T1000 (cell line): ENCODE results near the gene GRIK2.

Experiments used
- DNase-seq: peaks from one replicate; lab custom pipeline; 2025; ENCODE audit warnings: mixed read lengths; lab: John Stamatoyannopoulos, UW

Gene GRIK2

DNA sequence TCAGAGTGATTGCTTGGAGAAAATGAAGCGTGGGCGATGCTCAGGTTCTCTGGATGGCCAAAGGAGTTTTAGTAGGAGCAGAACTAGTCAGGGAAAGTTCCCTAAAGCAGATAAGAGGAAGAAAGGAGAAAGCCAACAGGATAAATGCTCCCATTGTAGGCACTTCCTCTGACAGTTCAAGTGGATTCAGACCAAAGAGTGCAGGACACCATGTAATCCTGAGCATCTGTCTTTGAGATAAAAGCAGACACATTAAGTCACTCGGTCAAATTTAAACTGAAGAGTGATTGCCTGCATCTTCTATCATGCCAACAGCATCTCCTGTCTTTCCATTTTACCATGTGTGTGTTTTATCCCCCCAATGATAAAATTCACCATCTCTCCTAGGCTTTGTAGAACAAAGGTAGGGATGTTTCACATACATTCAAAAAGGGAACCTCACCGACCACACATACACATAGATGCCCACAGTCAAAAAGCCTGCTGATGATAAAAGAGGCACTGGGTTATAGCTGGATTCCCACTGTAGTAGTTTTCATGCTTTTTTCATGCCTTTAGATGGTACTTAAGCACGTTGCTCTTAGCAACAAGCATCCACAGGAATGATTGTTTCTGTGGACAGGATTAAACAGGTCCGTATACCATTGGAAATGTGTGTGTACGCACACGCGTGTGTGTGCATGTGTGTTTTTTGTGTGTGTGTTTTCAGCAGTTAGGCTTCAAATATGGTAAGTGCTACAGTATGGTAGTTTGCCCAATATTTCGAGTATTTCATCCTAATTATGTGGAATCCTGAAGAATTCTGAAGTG lies 7.0 kb downstream of the GRIK2 start:
- no peak for DNase-seq

- DNase-seq = no peak
Observed at GRCh38 chr6:101401171-101401570, 7.7 kb downstream of the GRIK2 start.

DNA sequence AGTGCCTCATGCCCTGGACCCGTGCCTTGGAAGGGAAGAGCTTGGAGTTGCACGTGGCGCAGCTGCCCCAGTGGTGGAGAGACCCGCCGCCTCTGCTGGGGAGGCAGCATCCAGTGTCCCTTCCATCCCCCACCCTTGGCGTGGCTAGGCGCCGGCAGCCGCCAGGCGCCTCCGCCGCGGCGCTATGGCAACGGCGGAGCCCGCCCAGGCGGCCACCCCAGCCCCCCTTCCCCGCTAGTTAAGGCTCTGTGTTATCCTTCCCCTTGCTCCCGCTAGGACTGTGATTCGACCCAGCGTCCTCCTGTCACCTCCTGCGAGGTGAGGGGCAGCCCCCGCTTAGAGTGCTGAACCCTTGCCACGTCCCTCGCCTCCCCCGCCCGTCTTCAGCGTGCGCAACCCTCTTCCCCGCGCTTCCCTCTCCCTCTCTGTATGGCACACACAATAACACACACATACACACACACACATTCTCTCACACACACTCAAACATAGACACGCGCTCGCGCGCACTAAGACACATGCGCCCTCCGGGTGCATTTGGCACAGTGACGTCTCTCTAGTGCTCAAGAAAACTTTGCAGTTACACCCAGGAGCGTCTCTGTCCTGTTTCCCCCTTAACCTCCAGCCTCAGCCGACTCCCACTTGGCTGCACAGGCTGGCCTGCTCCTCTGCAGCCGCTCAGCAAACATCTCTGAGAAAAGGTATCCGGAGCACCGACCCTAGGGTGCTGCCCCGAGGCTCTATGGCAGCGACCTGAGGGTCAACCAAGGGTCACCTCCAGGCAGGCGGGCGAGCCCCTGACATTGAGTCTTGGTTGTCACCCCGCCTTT lies 8.5 kb downstream of the GRIK2 start:
- no peak for DNase-seq

DNA sequence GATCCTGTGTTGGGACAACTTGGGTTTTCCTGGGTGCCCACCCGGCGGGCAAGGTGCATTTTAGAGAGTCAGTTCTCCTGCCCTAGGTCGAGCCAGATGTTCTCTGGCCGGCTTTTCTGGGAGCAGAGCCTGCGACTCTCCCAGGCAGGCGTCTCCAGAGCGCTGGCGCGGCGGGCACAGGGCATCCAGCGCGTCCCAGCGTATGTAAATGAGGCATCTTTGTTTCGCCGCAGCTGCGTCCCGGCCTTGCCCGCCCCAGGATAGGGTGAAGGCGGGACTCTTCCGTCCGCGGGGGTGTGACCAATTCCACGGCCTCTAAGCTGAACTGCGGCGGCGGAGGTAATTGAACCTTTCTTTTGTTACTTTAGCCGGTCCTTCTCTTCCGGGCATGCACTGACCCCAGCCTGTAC lies 9.1 kb downstream of the GRIK2 start:
- no peak for DNase-seq

- DNase-seq = no peak
Observed at GRCh38 chr6:101403216-101403945, 9.9 kb downstream of the GRIK2 start.

GRCh38 chr6:101404775-101405174 lies 11.3 kb downstream of the GRIK2 start:
- DNase-seq = no peak

GRCh38 chr6:101413773-101414172 lies 20.3 kb downstream of the GRIK2 start:
- no peak for DNase-seq

GRCh38 chr6:101417900-101418299 lies 24.4 kb downstream of the GRIK2 start:
- DNase-seq = no peak

- DNase-seq = no peak
Observed at GRCh38 chr6:101422251-101422650, 28.7 kb downstream of the GRIK2 start.

- DNase-seq = no peak
Observed at GRCh38 chr6:101422811-101423210, 29.3 kb downstream of the GRIK2 start.

DNA sequence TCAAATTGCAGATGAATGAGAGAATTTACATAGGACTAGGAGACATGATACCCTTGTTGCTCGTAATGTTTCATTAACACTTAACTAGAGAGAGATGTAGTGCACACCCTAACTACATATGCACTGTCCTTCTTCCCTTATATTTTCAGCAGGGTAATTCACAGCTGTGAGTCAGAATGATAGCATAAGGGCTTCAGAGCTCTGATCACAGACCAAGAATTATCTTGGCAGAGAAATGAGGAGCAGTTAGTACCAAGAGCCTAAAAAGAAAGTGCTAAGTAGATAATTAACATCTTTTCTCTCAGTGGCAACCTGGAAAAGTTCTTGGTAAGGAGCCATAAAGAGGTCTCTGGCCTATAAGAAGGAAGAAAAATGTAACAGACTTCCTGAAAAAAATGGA lies 35.8 kb downstream of the GRIK2 start:
- DNase-seq = no peak

GRCh38 chr6:101429845-101430244 lies 36.3 kb downstream of the GRIK2 start:
- DNase-seq = no peak

DNA sequence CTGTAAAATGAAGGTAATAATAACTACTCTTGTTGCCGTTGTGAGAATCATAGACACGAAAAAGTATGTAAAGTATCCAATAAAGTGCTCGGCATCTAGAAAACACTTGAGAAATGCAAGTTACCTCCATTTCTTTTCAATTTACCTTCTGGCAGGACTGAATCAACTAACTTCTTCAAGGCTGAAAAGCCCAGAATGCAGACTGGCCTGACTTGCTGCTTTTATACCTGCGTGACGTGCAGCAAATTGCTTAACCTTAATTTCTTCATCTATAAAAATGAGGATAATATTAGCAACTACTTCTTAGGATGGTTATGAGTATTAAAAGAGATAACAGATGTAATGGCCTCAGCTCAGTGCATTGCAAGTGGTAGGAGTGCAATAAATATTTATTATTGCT lies 39.6 kb downstream of the GRIK2 start:
- DNase-seq = no peak

- no peak for DNase-seq
Observed at GRCh38 chr6:101434601-101435000, 41.1 kb downstream of the GRIK2 start.

DNA sequence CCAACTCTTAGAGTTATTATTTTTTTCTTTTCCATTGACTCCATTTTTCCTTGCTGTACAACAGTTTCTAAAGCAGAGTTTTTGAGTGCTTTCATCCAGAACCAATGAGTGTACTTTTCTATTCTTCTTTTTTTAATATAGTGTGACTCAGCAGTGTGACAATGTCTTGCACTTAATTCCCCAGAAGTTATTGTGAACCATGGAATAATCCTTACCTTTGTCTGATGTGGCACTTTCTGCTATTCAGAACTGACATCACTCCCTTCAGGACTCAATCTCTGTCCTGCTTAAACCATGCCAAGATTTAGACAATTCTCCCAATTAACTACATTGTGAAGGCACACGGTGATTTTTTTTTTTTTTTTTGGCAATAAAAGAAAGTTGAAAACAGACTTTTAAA lies 41.5 kb downstream of the GRIK2 start:
- DNase-seq = no peak

GRCh38 chr6:101439790-101440189 lies 46.3 kb downstream of the GRIK2 start:
- DNase-seq = no peak

DNA sequence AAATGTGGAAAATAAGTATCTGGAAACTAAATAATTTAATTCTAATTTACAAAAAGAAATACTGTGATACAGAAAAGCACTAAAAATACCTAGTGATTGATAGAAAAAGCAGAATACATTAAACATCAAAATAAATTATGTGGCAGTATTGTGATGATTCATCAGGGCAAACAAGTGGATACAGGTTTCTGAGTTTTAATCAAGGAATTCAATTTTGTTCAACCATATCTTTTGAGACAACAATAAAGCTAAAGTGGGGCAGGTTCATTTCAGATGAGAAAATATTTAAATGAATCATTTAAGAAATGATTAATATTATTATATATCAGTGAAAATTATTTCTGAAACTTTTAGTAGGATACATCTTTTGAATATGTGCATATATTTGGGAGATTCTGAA lies 49.8 kb downstream of the GRIK2 start:
- no peak for DNase-seq

- DNase-seq = no peak
Observed at GRCh38 chr6:101444717-101445116, 51.2 kb downstream of the GRIK2 start.

DNA sequence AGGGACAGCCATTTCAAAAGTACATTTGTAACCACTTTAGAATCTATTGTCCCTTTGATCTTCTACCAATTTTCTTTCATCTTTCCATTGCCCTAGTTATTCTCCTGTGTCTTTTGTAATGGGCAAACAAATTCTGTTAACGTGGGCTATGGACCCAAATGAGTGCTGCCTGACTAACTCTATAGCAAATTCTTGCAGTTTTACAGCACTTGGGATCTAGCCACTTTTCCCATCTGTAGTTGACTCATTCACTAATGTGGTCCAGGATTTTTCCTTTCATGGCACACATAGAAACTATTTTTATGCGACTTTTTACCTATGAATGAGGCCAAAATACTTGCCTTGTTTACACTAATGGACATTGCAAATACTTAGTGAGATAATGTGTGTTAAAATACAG lies 52.0 kb downstream of the GRIK2 start:
- DNase-seq = no peak

GRCh38 chr6:101450901-101451300 lies 57.4 kb downstream of the GRIK2 start:
- DNase-seq = no peak

DNA sequence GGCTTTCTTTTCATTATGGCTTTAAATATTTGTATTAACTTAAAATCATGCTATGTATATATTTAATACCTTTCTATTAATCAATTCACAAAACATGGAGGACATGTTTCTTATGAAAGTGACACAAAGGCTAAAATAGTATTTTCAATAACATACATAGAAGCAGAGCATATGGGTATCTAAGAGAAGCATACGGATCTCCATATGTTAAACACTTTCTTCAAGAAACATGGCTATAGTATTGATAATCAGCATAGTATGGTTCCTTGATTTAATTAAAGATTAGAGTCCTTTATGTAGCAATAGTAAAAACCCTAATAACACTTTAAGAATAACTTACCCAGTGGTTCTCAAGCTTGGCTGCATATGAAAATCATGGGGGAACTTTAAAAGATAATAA lies 58.5 kb downstream of the GRIK2 start:
- no peak for DNase-seq

GRCh38 chr6:101453221-101453620 lies 59.7 kb downstream of the GRIK2 start:
- DNase-seq = no peak
